COLO829 (cell line): Measurements from ENCODE around the gene GFRA4.

ENCODE experiments used
- DNase-seq: peaks from one replicate; pipeline ENCODE4 v3.0.0; 2012; ENCODE audit warnings: low spot score

The GFRA4 gene

GRCh38 chr20:3652676-3653596 is 10.3 kb downstream of the GFRA4 start:
- no peak for DNase-seq

- no peak for DNase-seq
These were observed 11.0 kb downstream of the GFRA4 start for GRCh38 chr20:3652221-3652620.

GRCh38 chr20:3651204-3651962 is 11.8 kb downstream of the GFRA4 start:
- no peak for DNase-seq

- no peak for DNase-seq
These were observed 14.2 kb downstream of the GFRA4 start for GRCh38 chr20:3648951-3649350.

GRCh38 chr20:3647473-3647872 is 15.7 kb downstream of the GFRA4 start:
- DNase-seq, result no peak

GRCh38 chr20:3646651-3647050 is 16.5 kb downstream of the GFRA4 start:
- no peak for DNase-seq

- no peak for DNase-seq
These were observed 17.1 kb downstream of the GFRA4 start for GRCh38 chr20:3646067-3646440.

GRCh38 chr20:3645309-3646066 is 17.7 kb downstream of the GFRA4 start:
- no peak for DNase-seq

GRCh38 chr20:3640259-3640658 is 22.9 kb downstream of the GFRA4 start:
- no peak for DNase-seq

- no peak for DNase-seq
These were observed 27.9 kb downstream of the GFRA4 start for GRCh38 chr20:3635346-3635745.

GRCh38 chr20:3633913-3634478 is 29.2 kb downstream of the GFRA4 start:
- no peak for DNase-seq

GRCh38 chr20:3632311-3633004 is 30.7 kb downstream of the GFRA4 start:
- DNase-seq, result no peak

- no peak for DNase-seq
These were observed 31.7 kb downstream of the GFRA4 start for GRCh38 chr20:3631534-3631933.

GRCh38 chr20:3630429-3630828 is 32.8 kb downstream of the GFRA4 start:
- no peak for DNase-seq

- DNase-seq, result no peak
These were observed 33.3 kb downstream of the GFRA4 start for GRCh38 chr20:3629893-3630292.

GRCh38 chr20:3628502-3629314 is 34.5 kb downstream of the GFRA4 start:
- no peak for DNase-seq

GRCh38 chr20:3627476-3627875 is 35.7 kb downstream of the GFRA4 start:
- no peak for DNase-seq

- no peak for DNase-seq
These were observed 40.8 kb downstream of the GFRA4 start for GRCh38 chr20:3622406-3622805.

- no peak for DNase-seq
These were observed 42.1 kb downstream of the GFRA4 start for GRCh38 chr20:3621111-3621510.

GRCh38 chr20:3616250-3616649 is 46.9 kb downstream of the GFRA4 start:
- DNase-seq, result no peak
